ENCODE measurements around the gene KIF17.

The KIF17 gene

GRCh38 chr1:20717452-20718342 lies at the start of gene KIF17:
KIF17 (minus strand) TSS chr1:20718007; CDS start chr1:20717706, 301 bp downstream.
- DNase-seq: peak; percentile 70
- H3K36me3 Mint-ChIP-seq (ENCODE audit: low read depth): no peaks in the 10 kb centered on the region

GRCh38 chr1:20767271-20767670 lies 49.5 kb upstream of the KIF17 start:
- H3K4me1 Mint-ChIP-seq: no peaks in the 10 kb centered on the region

More at GRCh38 chr1:20717452-20718342, at the start of gene KIF17:
- H3K27me3 Mint-ChIP-seq: peaks cover 32% of the 10 kb centered on the region
- peak within 1 kb of the TSS; percentile 56 for H3K4me3 Mint-ChIP-seq
- H3K4me1 Mint-ChIP-seq: peaks cover 8% of the 10 kb centered on the region
- H3K9me3 Mint-ChIP-seq: no peaks in the 10 kb centered on the region
- ATAC-seq: peak; percentile 35
- H3K27ac Mint-ChIP-seq: no peak within 1 kb of the TSS

GRCh38 chr1:20763417-20763816 lies 45.6 kb upstream of the KIF17 start:
- Mint-ChIP-seq H3K36me3 (ENCODE audit: low read depth) (peaks cover 51% of the 10 kb centered on the region), H3K4me1 (no peaks in the 10 kb centered on the region), H3K27ac (no peak overlapping the region), H3K9me3 (no peaks in the 10 kb centered on the region), H3K27me3 (no peaks in the 10 kb centered on the region), H3K4me3 (no peak overlapping the region)
- ATAC-seq (no peak), DNase-seq (no peak)

More at GRCh38 chr1:20767271-20767670, 49.5 kb upstream of the KIF17 start:
- Mint-ChIP-seq H3K36me3 (ENCODE audit: low read depth) (peaks cover 55% of the 10 kb centered on the region), H3K9me3 (no peaks in the 10 kb centered on the region), H3K27ac (no peak overlapping the region), H3K4me3 (no peak overlapping the region), H3K27me3 (no peaks in the 10 kb centered on the region)
- ATAC-seq: no peak
- no peak for DNase-seq

- H3K36me3 Mint-ChIP-seq (ENCODE audit: low read depth): peaks cover 50% of the 10 kb centered on the region
- H3K4me3 Mint-ChIP-seq: no peak overlapping the region
- no peaks in the 10 kb centered on the region for H3K27me3 Mint-ChIP-seq
- no peak overlapping the region for H3K27ac Mint-ChIP-seq
- H3K9me3 Mint-ChIP-seq: no peaks in the 10 kb centered on the region
- no peaks in the 10 kb centered on the region for H3K4me1 Mint-ChIP-seq
- DNase-seq (no peak), ATAC-seq (no peak)
These were observed 42.5 kb upstream of the KIF17 start for GRCh38 chr1:20760322-20760721.

- Mint-ChIP-seq H3K27me3 (no peaks in the 10 kb centered on the region), H3K27ac (no peak overlapping the region), H3K36me3 (ENCODE audit: low read depth) (peaks cover 34% of the 10 kb centered on the region), H3K4me1 (no peaks in the 10 kb centered on the region), H3K9me3 (no peaks in the 10 kb centered on the region), H3K4me3 (no peak overlapping the region)
- no peak for ATAC-seq
- DNase-seq: no peak
These were observed 35.8 kb upstream of the KIF17 start for GRCh38 chr1:20753589-20753988.

- no peak for ATAC-seq
These were observed 33.7 kb upstream of the KIF17 start for GRCh38 chr1:20751462-20751990.

GRCh38 chr1:20742671-20743070 lies 24.9 kb upstream of the KIF17 start:
- peaks cover 54% of the 10 kb centered on the region for H3K36me3 Mint-ChIP-seq (ENCODE audit: low read depth)

More at GRCh38 chr1:20751462-20751990, 33.7 kb upstream of the KIF17 start:
- Mint-ChIP-seq H3K4me3 (no peak overlapping the region), H3K4me1 (no peaks in the 10 kb centered on the region), H3K27me3 (no peaks in the 10 kb centered on the region), H3K27ac (no peak overlapping the region), H3K36me3 (ENCODE audit: low read depth) (peaks cover 43% of the 10 kb centered on the region), H3K9me3 (no peaks in the 10 kb centered on the region)
- DNase-seq: no peak

GRCh38 chr1:20740781-20741180 lies 23.0 kb upstream of the KIF17 start:
- H3K9me3 Mint-ChIP-seq: no peaks in the 10 kb centered on the region
- H3K36me3 Mint-ChIP-seq (ENCODE audit: low read depth): peaks cover 42% of the 10 kb centered on the region
- H3K4me1 Mint-ChIP-seq: no peaks in the 10 kb centered on the region
- DNase-seq (no peak), ATAC-seq (no peak)
- H3K27me3 Mint-ChIP-seq: no peaks in the 10 kb centered on the region
- H3K4me3 Mint-ChIP-seq: no peak overlapping the region
- H3K27ac Mint-ChIP-seq: no peak overlapping the region

More at GRCh38 chr1:20742671-20743070, 24.9 kb upstream of the KIF17 start:
- no peaks in the 10 kb centered on the region for H3K9me3 Mint-ChIP-seq
- DNase-seq (no peak), ATAC-seq (no peak)
- no peaks in the 10 kb centered on the region for H3K27me3 Mint-ChIP-seq
- no peak overlapping the region for H3K4me3 Mint-ChIP-seq
- H3K27ac Mint-ChIP-seq: no peak overlapping the region
- no peaks in the 10 kb centered on the region for H3K4me1 Mint-ChIP-seq

- H3K9me3 Mint-ChIP-seq: no peaks in the 10 kb centered on the region
- no peaks in the 10 kb centered on the region for H3K4me1 Mint-ChIP-seq
- H3K27ac Mint-ChIP-seq: no peak overlapping the region
- DNase-seq (no peak), ATAC-seq (no peak)
- H3K4me3 Mint-ChIP-seq: no peak overlapping the region
- peaks cover 28% of the 10 kb centered on the region for H3K36me3 Mint-ChIP-seq (ENCODE audit: low read depth)
- no peaks in the 10 kb centered on the region for H3K27me3 Mint-ChIP-seq
These were observed 21.4 kb upstream of the KIF17 start for GRCh38 chr1:20739225-20739624.

GRCh38 chr1:20735581-20736111 lies 17.8 kb upstream of the KIF17 start:
- Mint-ChIP-seq H3K27me3 (peaks cover 8% of the 10 kb centered on the region), H3K27ac (no peak overlapping the region), H3K9me3 (no peaks in the 10 kb centered on the region), H3K4me3 (no peak overlapping the region), H3K4me1 (peaks cover 21% of the 10 kb centered on the region), H3K36me3 (ENCODE audit: low read depth) (peaks cover 10% of the 10 kb centered on the region)
- DNase-seq (no peak), ATAC-seq (no peak)

- Mint-ChIP-seq H3K27me3 (peaks cover 25% of the 10 kb centered on the region), H3K36me3 (ENCODE audit: low read depth) (peaks cover 2% of the 10 kb centered on the region), H3K9me3 (no peaks in the 10 kb centered on the region), H3K4me1 (peaks cover 22% of the 10 kb centered on the region), H3K27ac (peak overlapping the region; percentile 76), H3K4me3 (peak overlapping the region; percentile 82)
- ATAC-seq (peak; percentile 25), DNase-seq (no peak)
These were observed 15.7 kb upstream of the KIF17 start for GRCh38 chr1:20733360-20733975.

- DNase-seq: peak; percentile 73
- Mint-ChIP-seq H3K36me3 (ENCODE audit: low read depth) (peaks cover 2% of the 10 kb centered on the region), H3K4me3 (peak within 1 kb of the TSS; percentile 82), H3K4me1 (peaks cover 22% of the 10 kb centered on the region), H3K9me3 (no peaks in the 10 kb centered on the region), H3K27me3 (peaks cover 30% of the 10 kb centered on the region), H3K27ac (peak within 1 kb of the TSS; percentile 76)
- peak; percentile 79 for ATAC-seq
These were observed 15.0 kb upstream of the KIF17 start, which contains the start of gene SH2D5 for GRCh38 chr1:20732588-20733359. SH2D5 (minus strand) TSS chr1:20732703; CDS start chr1:20728044, 4,659 bp downstream.

GRCh38 chr1:20732071-20732587 lies 14.3 kb upstream of the KIF17 start:
- H3K4me3 Mint-ChIP-seq: peak overlapping the region; percentile 82
- peaks cover 30% of the 10 kb centered on the region for H3K27me3 Mint-ChIP-seq
- no peaks in the 10 kb centered on the region for H3K9me3 Mint-ChIP-seq
- peak; percentile 56 for ATAC-seq
- peaks cover 2% of the 10 kb centered on the region for H3K36me3 Mint-ChIP-seq (ENCODE audit: low read depth)
- peak overlapping the region; percentile 76 for H3K27ac Mint-ChIP-seq
- peak; percentile 70 for DNase-seq
- H3K4me1 Mint-ChIP-seq: peaks cover 22% of the 10 kb centered on the region
